ENCODE results near the gene SLC10A6.
"Not testable (repeated sequence)": the region's sequence is repeated elsewhere in the genome, so short reads cannot be mapped to it uniquely, and the experiment has no call there.

Gene SLC10A6

GRCh38 chr4:86876894-86877685 lies 27.9 kb upstream of the SLC10A6 start:
- Mint-ChIP-seq H3K27ac (peak overlapping the region; percentile 78), H3K27me3 (ENCODE audit: low read depth, poor library complexity) (no peaks in the 10 kb centered on the region), H3K4me1 (no peaks in the 10 kb centered on the region), H3K9me3 (peaks cover 35% of the 10 kb centered on the region), H3K4me3 (no peak overlapping the region), H3K36me3 (ENCODE audit: low read depth) (peaks cover 12% of the 10 kb centered on the region)
- TF ChIP-seq CTCF (IDR thresholded peaks at IDR 0.05), result no peak
- DNase-seq, result no peak

DNA sequence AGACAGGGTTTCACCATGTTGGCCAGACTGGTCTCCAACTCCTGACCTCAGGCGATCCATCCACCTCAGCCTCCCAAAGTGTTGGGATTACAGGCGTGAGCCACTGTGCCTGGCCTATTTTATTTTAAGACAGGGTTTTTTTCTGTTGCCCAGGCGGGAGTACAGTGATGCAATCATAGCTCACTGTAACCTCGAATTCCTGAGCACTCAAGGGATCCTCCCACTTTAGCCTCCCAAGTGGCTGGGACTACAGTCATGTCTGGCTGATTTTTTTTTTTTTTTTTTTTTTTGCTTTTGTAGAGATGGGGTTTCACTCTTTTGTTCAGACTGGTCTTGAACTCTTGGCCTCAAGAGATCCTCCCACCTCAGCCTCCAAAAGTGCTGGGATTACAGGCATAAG lies 26.3 kb upstream of the SLC10A6 start:
- Mint-ChIP-seq H3K36me3 (ENCODE audit: low read depth) (peaks cover 12% of the 10 kb centered on the region), H3K9me3 (peaks cover 33% of the 10 kb centered on the region)
- H3K27me3 Mint-ChIP-seq (ENCODE audit: low read depth, poor library complexity); H3K4me3 Mint-ChIP-seq; DNase-seq; H3K4me1 Mint-ChIP-seq; H3K27ac Mint-ChIP-seq: not testable (repeated sequence)

DNA sequence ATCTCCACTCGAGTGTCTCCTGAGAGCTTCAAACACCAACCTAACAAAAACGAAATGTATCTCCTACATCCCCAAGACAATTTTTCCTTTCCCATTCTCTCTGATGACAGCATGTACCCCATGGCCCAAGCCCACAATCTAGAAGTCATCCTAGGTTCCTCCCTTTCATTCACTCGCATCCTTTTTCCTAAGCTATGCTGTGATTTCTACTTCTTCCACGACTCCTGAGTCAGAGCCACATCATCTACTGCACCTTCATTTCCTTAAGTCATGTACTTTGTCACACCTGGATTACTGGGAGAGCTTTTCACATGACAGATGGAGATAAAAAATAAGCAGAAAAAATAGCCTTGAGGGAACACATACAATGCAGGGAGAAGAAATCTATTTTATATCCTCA lies 23.0 kb upstream of the SLC10A6 start:
- Mint-ChIP-seq H3K27me3 (ENCODE audit: low read depth, poor library complexity) (peaks cover 6% of the 10 kb centered on the region), H3K4me3 (no peak overlapping the region), H3K27ac (no peak overlapping the region), H3K36me3 (ENCODE audit: low read depth) (no peaks in the 10 kb centered on the region), H3K4me1 (no peaks in the 10 kb centered on the region), H3K9me3 (peaks cover 6% of the 10 kb centered on the region)
- no peak for DNase-seq
- TF ChIP-seq CTCF (IDR thresholded peaks at IDR 0.05), result no peak

- no peak for DNase-seq
- TF ChIP-seq CTCF (IDR thresholded peaks at IDR 0.05), result no peak
- H3K27ac Mint-ChIP-seq, result no peak overlapping the region
- no peak overlapping the region for H3K4me3 Mint-ChIP-seq
- no peaks in the 10 kb centered on the region for H3K4me1 Mint-ChIP-seq
- H3K9me3 Mint-ChIP-seq, result peaks cover 12% of the 10 kb centered on the region
- no peaks in the 10 kb centered on the region for H3K36me3 Mint-ChIP-seq (ENCODE audit: low read depth)
- peaks cover 6% of the 10 kb centered on the region for H3K27me3 Mint-ChIP-seq (ENCODE audit: low read depth, poor library complexity)
These were observed 21.4 kb upstream of the SLC10A6 start for GRCh38 chr4:86870442-86871069.

- Mint-ChIP-seq H3K9me3 (no peaks in the 10 kb centered on the region), H3K4me3 (no peak overlapping the region)
These were observed 8.3 kb upstream of the SLC10A6 start for GRCh38 chr4:86857341-86858052.

More at GRCh38 chr4:86857341-86858052, 8.3 kb upstream of the SLC10A6 start:
- no peak overlapping the region for H3K27ac Mint-ChIP-seq
- DNase-seq, result no peak
- no peak for TF ChIP-seq CTCF (IDR thresholded peaks at IDR 0.05)
- no peaks in the 10 kb centered on the region for H3K4me1 Mint-ChIP-seq
- no peaks in the 10 kb centered on the region for H3K36me3 Mint-ChIP-seq (ENCODE audit: low read depth)
- H3K27me3 Mint-ChIP-seq (ENCODE audit: low read depth, poor library complexity), result peaks cover 9% of the 10 kb centered on the region

Data from nephron progenitor cell (in vitro differentiated cells).